IPS DF 6.9 (cell line): ENCODE results near the gene RELA.

Experiments used
- DNase-seq: peaks from one replicate; pipeline ENCODE4 v3.0.0-alpha.2; 2013; ENCODE audit warnings: low read depth, low spot score
- H3K27ac ChIP-seq: one replicate; pipeline ENCODE4 v1.5.1; 2013; ENCODE audit warnings: low read length, control low read depth
- H3K27me3 ChIP-seq: 2 replicates; pipeline ENCODE4 v1.6.1; 2013; ENCODE audit warnings: mild to moderate bottlenecking, low read length; ENCODE audit not compliant: control insufficient read depth, insufficient read depth
- H3K36me3 ChIP-seq: 2 replicates; pipeline ENCODE4 v1.6.1; 2013; ENCODE audit warnings: low read length; ENCODE audit not compliant: control insufficient read depth, insufficient read depth
- H3K4me1 ChIP-seq: 2 replicates; pipeline ENCODE4 v1.6.1; 2013; ENCODE audit warnings: low read length; ENCODE audit not compliant: control insufficient read depth, insufficient read depth
- H3K4me3 ChIP-seq: 2 replicates; pipeline ENCODE4 v1.5.1; 2013; ENCODE audit warnings: mild to moderate bottlenecking, low read length
- H3K9me3 ChIP-seq: 2 replicates; pipeline ENCODE4 v1.6.1; 2013; ENCODE audit warnings: low read length, inconsistent platforms; ENCODE audit not compliant: control insufficient read depth, insufficient read depth
- WGBS: extraction: QIAGEN DNeasy Blood & Tissue Kit; methylation state at CpG from one replicate; pipeline ENCODE4 v1.1.7; 2013; ENCODE audit warnings: mixed read lengths, missing lambda C conversion rate; ENCODE audit not compliant: insufficient read length, insufficient coverage; 5-methylcytosine and 5-hydroxymethylcytosine counted together

RELA gene

DNA sequence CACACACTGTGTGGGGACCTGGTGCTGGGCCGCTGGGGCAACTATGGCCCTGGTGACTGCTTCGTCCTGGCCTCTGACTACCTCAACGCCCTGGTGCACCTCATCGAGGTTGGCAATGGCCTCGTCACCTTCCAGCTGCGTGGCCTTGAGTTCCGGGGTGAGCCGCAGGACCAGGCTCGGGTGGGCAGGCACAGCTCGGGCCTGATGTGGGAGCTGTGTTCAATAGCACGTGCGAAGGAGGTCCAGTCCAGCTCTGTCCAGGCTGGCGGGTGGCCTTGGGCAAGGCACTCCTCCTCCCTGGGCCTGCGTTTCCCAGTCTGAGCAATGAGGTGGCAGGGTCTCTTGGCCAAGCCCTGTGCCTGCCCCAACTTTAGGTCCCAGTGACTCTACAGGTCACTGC lies 33.1 kb downstream of the RELA start:
- Histone ChIP-seq H3K27ac (no peak overlapping the region), H3K4me1 (no peaks in the 10 kb centered on the region), H3K4me3 (no peak overlapping the region), H3K9me3 (no peaks in the 10 kb centered on the region), H3K27me3 (no peaks in the 10 kb centered on the region), H3K36me3 (peaks cover 58% of the 10 kb centered on the region)
- no peak for DNase-seq
- no CpG with 5 or more reads among the region's 14 CpGs for WGBS

DNA sequence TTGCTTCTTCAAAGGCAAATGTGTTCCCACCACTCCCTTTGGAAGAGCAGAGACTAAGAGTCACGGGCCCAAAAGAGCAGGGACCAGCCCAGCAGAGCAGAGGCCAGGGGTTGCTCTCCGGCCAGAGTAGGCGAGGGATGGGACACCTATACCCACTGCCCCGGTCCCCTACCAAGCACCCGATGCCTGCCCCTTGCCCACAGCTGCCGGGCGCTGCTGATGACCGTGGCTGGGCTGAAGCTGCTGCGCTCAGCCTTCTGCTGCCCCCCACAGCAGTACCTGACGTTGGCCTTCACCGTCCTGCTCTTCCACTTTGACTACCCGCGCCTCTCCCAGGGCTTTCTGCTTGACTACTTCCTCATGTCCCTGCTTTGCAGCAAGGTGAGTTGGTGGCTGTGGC lies 35.5 kb downstream of the RELA start:
- no peak overlapping the region for H3K4me3 ChIP-seq
- H3K27me3 ChIP-seq: no peaks in the 10 kb centered on the region
- whole genome bisulfite sequencing: no CpG with 5 or more reads among the region's 13 CpGs
- no peak overlapping the region for H3K27ac ChIP-seq
- no peaks in the 10 kb centered on the region for H3K4me1 ChIP-seq
- H3K36me3 ChIP-seq: peaks cover 51% of the 10 kb centered on the region
- H3K9me3 ChIP-seq: no peaks in the 10 kb centered on the region
- no peak for DNase-seq

DNA sequence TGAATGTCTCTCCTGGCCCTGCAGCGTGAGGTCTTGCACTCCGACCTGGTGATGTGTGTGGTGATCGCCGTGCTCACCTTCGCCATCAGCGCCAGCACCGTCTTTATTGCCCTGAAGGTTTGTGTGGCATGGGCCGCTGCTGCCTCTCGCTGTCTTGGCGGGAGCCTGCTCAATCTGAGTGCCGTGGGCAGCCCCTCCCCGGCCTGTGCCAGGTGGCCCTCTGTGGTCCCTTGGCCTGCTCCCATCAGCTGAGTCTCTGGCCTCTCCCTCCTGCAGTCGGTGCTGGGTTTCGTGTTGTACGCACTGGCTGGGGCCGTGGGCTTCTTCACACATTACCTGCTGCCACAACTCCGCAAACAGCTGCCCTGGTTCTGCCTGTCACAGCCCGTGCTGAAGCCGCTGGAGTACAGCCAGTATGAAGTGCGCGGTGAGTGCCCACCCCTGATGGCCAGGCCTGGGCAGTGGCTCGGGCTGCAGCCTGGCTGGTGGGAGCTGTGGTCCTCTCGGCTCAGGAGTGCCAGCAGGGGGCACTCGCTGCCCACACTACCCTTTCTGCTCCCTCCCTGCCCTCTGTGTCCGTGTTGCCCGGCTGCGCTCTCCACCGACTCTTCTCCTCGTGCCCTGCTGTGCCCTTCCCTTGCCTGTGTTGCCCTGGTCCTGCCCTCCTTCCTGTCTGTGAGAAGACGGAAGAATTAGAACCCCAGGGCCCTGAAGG lies 36.9 kb downstream of the RELA start:
- Histone ChIP-seq H3K27me3 (no peaks in the 10 kb centered on the region), H3K9me3 (no peaks in the 10 kb centered on the region), H3K27ac (no peak overlapping the region), H3K36me3 (peaks cover 53% of the 10 kb centered on the region), H3K4me3 (no peak overlapping the region), H3K4me1 (no peaks in the 10 kb centered on the region)
- no CpG with 5 or more reads among the region's 30 CpGs for WGBS
- no peak for DNase-seq

DNA sequence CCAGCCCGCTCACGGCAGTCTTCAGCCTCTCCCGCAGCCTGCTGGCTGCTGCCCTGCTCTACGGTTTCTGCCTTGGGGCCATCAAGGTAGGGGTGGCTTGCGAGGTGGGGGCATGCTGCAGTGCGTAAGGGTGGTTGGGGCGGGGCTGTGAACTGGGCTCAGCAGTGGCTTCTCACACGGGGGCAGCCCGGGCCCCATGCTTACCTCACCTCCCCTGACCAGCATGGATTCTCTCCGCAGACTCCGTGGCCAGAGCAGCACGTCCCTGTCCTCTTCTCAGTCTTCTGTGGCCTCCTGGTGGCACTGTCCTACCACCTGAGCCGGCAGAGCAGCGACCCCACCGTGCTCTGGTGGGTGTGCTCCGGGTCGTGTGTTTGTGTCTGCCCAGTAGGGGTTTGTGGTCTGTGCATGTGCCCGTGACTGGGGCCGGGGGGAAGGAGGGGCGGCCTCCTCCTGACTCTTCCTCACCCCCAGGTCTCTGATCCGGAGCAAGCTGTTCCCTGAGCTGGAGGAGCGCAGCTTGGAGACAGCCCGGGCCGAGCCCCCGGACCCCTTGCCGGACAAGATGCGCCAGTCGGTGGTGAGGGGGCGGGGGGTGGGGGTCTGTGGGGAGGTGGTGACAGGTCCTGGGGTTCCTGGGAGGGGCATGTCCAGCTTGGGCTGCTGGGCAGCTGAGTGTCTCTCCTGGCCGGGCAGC lies 37.6 kb downstream of the RELA start:
- WGBS: no CpG with 5 or more reads among the region's 30 CpGs
- Histone ChIP-seq H3K4me1 (no peaks in the 10 kb centered on the region), H3K9me3 (no peaks in the 10 kb centered on the region), H3K36me3 (peaks cover 53% of the 10 kb centered on the region), H3K27ac (no peak overlapping the region), H3K4me3 (no peak overlapping the region), H3K27me3 (no peaks in the 10 kb centered on the region)
- DNase-seq: no peak

DNA sequence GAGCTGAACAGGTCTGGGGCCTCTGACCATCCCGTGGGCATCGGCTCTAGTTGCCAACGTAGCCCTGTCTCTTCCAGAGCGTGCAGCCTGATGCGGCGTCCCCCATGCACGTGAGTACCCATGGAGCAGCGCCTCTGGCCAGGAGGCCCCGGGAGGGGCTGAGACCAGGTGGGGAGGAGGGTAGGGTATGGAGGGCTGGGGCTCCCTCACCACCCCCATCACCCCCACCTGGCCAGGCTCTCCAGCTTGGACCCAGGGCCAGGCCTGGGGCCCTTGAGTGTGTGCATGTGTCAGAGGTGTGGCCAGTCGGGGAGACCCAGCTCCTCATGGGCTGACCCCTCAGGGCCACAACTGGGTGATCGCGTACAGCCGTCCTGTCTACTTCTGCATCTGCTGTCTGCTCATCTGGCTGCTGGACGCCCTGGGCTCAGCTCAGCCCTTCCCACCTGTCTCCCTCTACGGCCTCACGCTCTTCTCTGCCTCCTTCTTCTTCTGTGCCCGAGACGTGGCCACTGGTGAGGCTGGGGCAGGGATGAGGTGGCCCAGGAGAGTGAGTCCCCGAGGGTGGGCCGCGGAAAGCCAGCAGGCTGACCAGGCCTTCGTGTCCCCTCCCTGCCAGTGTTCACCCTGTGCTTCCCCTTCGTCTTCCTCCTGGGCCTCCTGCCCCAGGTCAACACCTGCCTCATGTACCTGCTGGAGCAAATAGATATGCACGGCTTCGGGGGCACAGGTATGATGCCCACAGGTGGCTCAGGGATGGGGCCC lies 38.7 kb downstream of the RELA start:
- no peaks in the 10 kb centered on the region for H3K9me3 ChIP-seq
- DNase-seq: no peak
- no peak overlapping the region for H3K27ac ChIP-seq
- no peak overlapping the region for H3K4me3 ChIP-seq
- no CpG with 5 or more reads among the region's 25 CpGs for WGBS
- H3K36me3 ChIP-seq: peaks cover 53% of the 10 kb centered on the region
- H3K4me1 ChIP-seq: no peaks in the 10 kb centered on the region
- H3K27me3 ChIP-seq: no peaks in the 10 kb centered on the region

DNA sequence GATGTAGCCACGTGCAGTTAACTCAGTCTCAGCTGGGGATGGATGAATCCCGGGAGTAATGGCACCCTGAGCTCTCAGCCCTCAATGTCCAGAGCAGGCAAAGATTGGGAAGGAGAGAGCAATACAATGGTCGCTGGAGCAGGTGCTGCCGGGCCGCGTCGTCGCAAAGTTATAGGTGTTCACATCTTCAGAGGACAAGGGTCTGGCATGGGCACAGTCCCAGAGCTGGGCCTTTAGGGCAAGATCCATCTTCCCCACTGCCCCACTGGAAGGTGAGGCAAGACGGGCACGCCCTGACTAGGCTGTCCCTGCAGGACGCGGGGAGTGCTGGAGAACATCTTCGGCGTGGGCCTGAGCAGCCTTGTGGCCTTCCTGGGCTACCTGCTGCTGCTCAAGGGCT lies 39.5 kb downstream of the RELA start:
- Histone ChIP-seq H3K9me3 (no peaks in the 10 kb centered on the region), H3K4me1 (no peaks in the 10 kb centered on the region), H3K27ac (no peak overlapping the region), H3K27me3 (no peaks in the 10 kb centered on the region), H3K36me3 (peaks cover 54% of the 10 kb centered on the region), H3K4me3 (no peak overlapping the region)
- no CpG with 5 or more reads among the region's 14 CpGs for WGBS
- DNase-seq: no peak

DNA sequence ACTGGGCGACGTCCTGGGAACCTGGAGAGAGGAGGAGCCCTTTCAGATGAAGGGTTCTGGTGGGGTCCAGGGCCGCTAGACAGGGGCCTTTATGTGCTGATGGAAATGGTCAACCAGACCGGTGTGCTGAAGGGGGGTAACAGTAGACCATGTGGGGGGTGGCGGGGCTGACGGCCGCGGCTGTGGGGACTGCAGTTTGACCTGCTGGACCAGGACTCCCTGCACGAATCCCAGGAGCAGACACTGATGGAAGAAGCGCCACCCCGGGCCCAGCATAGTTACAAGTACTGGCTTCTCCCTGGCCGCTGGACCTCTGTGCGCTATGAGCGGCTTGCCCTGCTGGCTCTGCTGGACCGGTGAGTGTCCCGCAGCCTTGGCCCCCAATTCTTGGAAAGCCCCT lies 40.7 kb downstream of the RELA start:
- Histone ChIP-seq H3K9me3 (no peaks in the 10 kb centered on the region), H3K4me3 (no peak overlapping the region), H3K27me3 (no peaks in the 10 kb centered on the region), H3K27ac (no peak overlapping the region), H3K4me1 (no peaks in the 10 kb centered on the region), H3K36me3 (peaks cover 52% of the 10 kb centered on the region)
- no CpG with 5 or more reads among the region's 16 CpGs for WGBS
- no peak for DNase-seq

DNA sequence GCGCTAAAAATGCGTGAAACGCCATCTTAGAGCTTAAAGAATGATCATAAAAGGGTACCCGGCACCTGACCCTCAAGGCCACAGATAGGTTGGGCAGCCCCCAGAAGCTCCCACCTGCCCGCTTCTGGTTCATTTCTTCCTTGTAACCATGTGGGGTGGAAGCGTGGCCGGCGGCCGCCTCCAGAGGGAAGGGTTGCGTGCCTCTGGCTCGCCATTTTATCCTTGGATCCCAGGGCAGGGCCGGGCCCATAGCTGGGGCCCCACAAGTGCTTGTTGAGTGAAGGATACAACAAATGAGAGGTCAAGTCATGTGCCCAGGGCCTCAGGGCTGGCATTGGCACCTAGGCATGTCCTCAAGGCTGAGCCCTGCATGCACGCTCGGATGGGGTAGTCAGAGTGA lies 41.3 kb downstream of the RELA start:
- no peaks in the 10 kb centered on the region for H3K9me3 ChIP-seq
- 0 out of 2 replicates have a peak, but pooled peaks cover 2% of the 10 kb centered on the region for H3K4me1 ChIP-seq
- H3K27ac ChIP-seq: no peak overlapping the region
- H3K4me3 ChIP-seq: no peak overlapping the region
- H3K36me3 ChIP-seq: peaks cover 47% of the 10 kb centered on the region
- DNase-seq: no peak
- no peaks in the 10 kb centered on the region for H3K27me3 ChIP-seq
- WGBS: no CpG with 5 or more reads among the region's 14 CpGs

DNA sequence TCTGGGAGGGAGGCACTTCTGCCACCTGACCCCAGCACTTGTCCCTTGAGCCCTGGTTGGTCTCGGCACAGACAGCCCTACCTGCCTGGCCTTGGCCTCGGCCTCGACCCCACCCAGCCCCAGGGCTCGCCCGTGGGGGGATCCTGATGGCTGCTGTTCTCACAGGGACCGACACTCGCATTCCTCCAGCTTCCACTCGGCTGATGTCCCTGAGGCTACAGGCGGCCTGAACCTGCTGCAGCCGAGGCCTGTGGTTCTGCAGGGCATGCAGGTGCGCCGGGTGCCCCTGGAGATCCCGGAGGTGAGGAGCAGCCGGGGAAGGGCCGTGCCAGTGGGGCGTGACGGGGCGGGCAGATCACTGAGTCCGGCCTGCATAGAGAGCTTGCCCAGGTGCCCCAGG lies 42.0 kb downstream of the RELA start:
- Histone ChIP-seq H3K4me1 (peaks cover 2% of the 10 kb centered on the region; the same call in 1 of the 2 replicates), H3K27me3 (no peaks in the 10 kb centered on the region), H3K27ac (no peak overlapping the region), H3K9me3 (no peaks in the 10 kb centered on the region), H3K4me3 (no peak overlapping the region), H3K36me3 (peaks cover 43% of the 10 kb centered on the region)
- WGBS: no CpG with 5 or more reads among the region's 19 CpGs
- DNase-seq: no peak

DNA sequence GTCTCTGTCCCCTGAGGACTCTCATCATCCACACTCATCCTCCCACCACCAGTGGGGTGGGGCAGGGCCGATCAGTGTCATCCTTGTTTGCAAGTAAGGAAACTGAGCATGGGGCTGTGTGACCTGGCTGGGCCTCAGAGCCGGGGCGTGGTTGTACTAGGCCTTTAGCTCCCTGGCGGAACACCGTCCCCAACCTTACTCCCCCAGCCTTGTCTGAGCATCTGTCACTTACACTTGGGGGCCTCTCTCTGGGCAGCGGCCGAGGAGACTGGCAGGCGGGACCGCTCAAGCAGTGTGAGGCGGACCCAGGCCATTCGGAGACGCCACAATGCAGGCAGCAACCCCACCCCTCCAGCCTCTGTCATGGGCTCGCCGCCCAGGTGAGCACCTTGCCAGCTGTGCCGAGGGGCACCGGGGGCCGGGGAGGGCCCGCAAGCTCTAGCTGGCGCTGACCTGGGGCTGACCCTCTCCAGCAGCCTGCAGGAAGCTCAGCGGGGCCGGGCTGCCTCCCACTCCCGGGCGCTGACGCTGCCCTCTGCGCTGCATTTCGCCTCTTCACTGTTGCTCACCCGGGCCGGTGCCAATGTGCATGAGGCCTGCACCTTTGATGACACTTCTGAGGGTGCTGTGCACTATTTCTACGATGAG lies 43.3 kb downstream of the RELA start:
- no peak for DNase-seq
- peaks cover 37% of the 10 kb centered on the region for H3K36me3 ChIP-seq
- H3K4me1 ChIP-seq: peaks cover 2% of the 10 kb centered on the region; the same call in 1 of the 2 replicates
- H3K27me3 ChIP-seq: no peaks in the 10 kb centered on the region
- H3K9me3 ChIP-seq: no peaks in the 10 kb centered on the region
- no peak overlapping the region for H3K4me3 ChIP-seq
- no peak overlapping the region for H3K27ac ChIP-seq
- no CpG with 5 or more reads among the region's 29 CpGs for WGBS
